H1 (cell line): Measurements from ENCODE around the gene ZDHHC1. TPM values are rescaled to one million over a fixed set of nuclear protein-coding genes. Genes with fewer than 3 reads are reported as not detected.

Experiments
- CTCF ChIA-PET: fragments of 300-600 bp; sonication (Branson Sonifier 250); formaldehyde crosslinking; loops from one replicate; lab custom pipeline; 2021; ENCODE audit not compliant: partially characterized antibody; lab: Charles Lee
- POLR2A ChIA-PET: fragments of 300-600 bp; sonication (Branson Sonifier 250); formaldehyde crosslinking; loops from one replicate; lab custom pipeline; 2021; ENCODE audit warnings: inconsistent platforms; ENCODE audit not compliant: partially characterized antibody; lab: Charles Lee
- DNase-seq, 2 experiments: peaks; one replicate each; pipeline versions ENCODE4 v3.0.0 to v3.0.0-alpha.2; 2010 to 2022; ENCODE audit warnings: low spot score in 2 of 2, low read depth in 1 of 2, mixed read lengths in 1 of 2
- FAIRE-seq: peaks from 2 replicates; lab custom pipeline; 2011; peaks lifted over from hg19 to GRCh38; lab: Jason Lieb, UNC
- H2AFZ ChIP-seq: 2 replicates; pipeline ENCODE4 v1.8.1; 2012; ENCODE audit warnings: low read length, inconsistent platforms
- H2AK5ac ChIP-seq: 2 replicates; pipeline ENCODE4 v1.6.1; 2013; ENCODE audit warnings: low read depth, low read length
- H2BK120ac ChIP-seq: replicated peaks from 2 replicates; pipeline ENCODE3; 2013; ENCODE audit warnings: low read depth, low read length, inconsistent platforms
- H2BK12ac ChIP-seq: 2 replicates; pipeline ENCODE4 v1.6.1; 2013; ENCODE audit warnings: low read depth, low read length
- H2BK15ac ChIP-seq: 2 replicates; pipeline ENCODE4 v1.6.1; 2013; ENCODE audit warnings: low read length
- H2BK20ac ChIP-seq: 2 replicates; pipeline ENCODE4 v1.6.1; 2013; ENCODE audit warnings: low read length
- H2BK5ac ChIP-seq: 2 replicates; pipeline ENCODE4 v1.6.1; 2013; ENCODE audit warnings: low read depth, low read length
- H3K14ac ChIP-seq: 2 replicates; pipeline ENCODE4 v1.6.1; 2013; ENCODE audit warnings: inconsistent platforms; ENCODE audit not compliant: insufficient read length
- H3K18ac ChIP-seq: 2 replicates; pipeline ENCODE4 v1.6.1; 2013; ENCODE audit warnings: low read length; ENCODE audit errors: extremely low read depth
- H3K23ac ChIP-seq: 2 replicates; pipeline ENCODE4 v1.6.1; 2013; ENCODE audit warnings: inconsistent platforms; ENCODE audit not compliant: insufficient read length
- H3K23me2 ChIP-seq: 2 replicates; pipeline ENCODE4 v1.6.1; 2013; ENCODE audit warnings: low read depth, low read length
- H3K27ac ChIP-seq: 2 replicates; pipeline ENCODE4 v1.6.1; 2011; ENCODE audit warnings: low read depth, low read length, inconsistent platforms
- H3K27me3 ChIP-seq, 4 experiments: replicated peaks in 1 of 4; 1 replicate in 1 of 4; 2 replicates in 3 of 4; pipeline versions ENCODE4 v1.6.1 to v1.8.1; 2011 to 2013; ENCODE audit warnings: low read length in 3 of 4, mild to moderate bottlenecking in 3 of 4, inconsistent platforms in 2 of 4, mixed read lengths in 2 of 4, moderate library complexity in 1 of 4; ENCODE audit not compliant: control insufficient read depth in 3 of 4, insufficient read depth in 3 of 4; ENCODE audit errors: extremely low read depth in 1 of 4
- H3K36me3 ChIP-seq, 4 experiments: 2 replicates each; pipeline versions ENCODE4 v1.6.1 to v1.8.1; 2011 to 2013; ENCODE audit warnings: mild to moderate bottlenecking in 4 of 4, low read length in 3 of 4, moderate library complexity in 2 of 4, control low read depth in 1 of 4, inconsistent platforms in 1 of 4; ENCODE audit not compliant: insufficient read depth in 4 of 4, control insufficient read depth in 2 of 4
- H3K4ac ChIP-seq: replicated peaks from 2 replicates; pipeline ENCODE3; 2013; ENCODE audit warnings: low read length, low read depth, mixed read lengths, inconsistent platforms; ENCODE audit not compliant: insufficient read length
- H3K4me1 ChIP-seq, 4 experiments: replicated peaks in 1 of 4; 1 replicate in 1 of 4; 2 replicates in 3 of 4; pipeline versions ENCODE4 v1.6.1 to v1.8.1; 2011 to 2013; ENCODE audit warnings: low read length in 3 of 4, inconsistent platforms in 2 of 4, mixed read lengths in 1 of 4; ENCODE audit not compliant: insufficient read depth in 4 of 4, control insufficient read depth in 3 of 4
- H3K4me2 ChIP-seq, 2 experiments: 2 replicates each; pipeline versions ENCODE4 v1.6.1 to v1.8.1; 2011 to 2013; ENCODE audit warnings: low read depth in 2 of 2, low read length in 2 of 2, control low read depth in 1 of 2, inconsistent platforms in 1 of 2, mild to moderate bottlenecking in 1 of 2; ENCODE audit not compliant: insufficient read depth in 1 of 2
- H3K4me3 ChIP-seq, 4 experiments: fragments of 200-600, 300-600 bp in 1 of 4; sonication (generic), shearing (Covaris generic), sonication (Bioruptor Twin) in 1 of 4; 2 replicates each; pipeline versions ENCODE4 v1.5.1 to v1.8.1; 2011 to 2016; ENCODE audit warnings: low read length in 4 of 4, low read depth in 3 of 4, control low read depth in 2 of 4, inconsistent platforms in 2 of 4, mild to moderate bottlenecking in 2 of 4, mixed read lengths in 1 of 4, moderate library complexity in 1 of 4; ENCODE audit not compliant: insufficient read depth in 2 of 4; ENCODE audit errors: extremely low read depth in 1 of 4
- H3K56ac ChIP-seq: replicated peaks from 2 replicates; pipeline ENCODE3; 2013; ENCODE audit warnings: low read depth, mild to moderate bottlenecking, mixed read lengths, low read length, inconsistent platforms; ENCODE audit not compliant: insufficient read length
- H3K79me1 ChIP-seq: 2 replicates; pipeline ENCODE4 v1.6.1; 2013; ENCODE audit warnings: low read depth, low read length, control low read depth
- H3K79me2 ChIP-seq, 2 experiments: 2 replicates each; pipeline versions ENCODE4 v1.6.1 to v1.8.1; 2012 to 2013; ENCODE audit warnings: low read length in 2 of 2, mild to moderate bottlenecking in 2 of 2, inconsistent platforms in 1 of 2; ENCODE audit not compliant: insufficient read depth in 2 of 2, control insufficient read depth in 1 of 2
- H3K9ac ChIP-seq, 4 experiments: replicated peaks in 1 of 4; 1 replicate in 1 of 4; 2 replicates in 3 of 4; pipeline versions ENCODE4 v1.6.1 to v1.8.1; 2011 to 2013; ENCODE audit warnings: low read depth in 3 of 4, low read length in 3 of 4, control low read depth in 2 of 4, mild to moderate bottlenecking in 2 of 4, moderate library complexity in 2 of 4, inconsistent platforms in 1 of 4; ENCODE audit errors: extremely low read depth in 1 of 4
- H3K9me3 ChIP-seq, 2 experiments: 2 replicates each; pipeline versions ENCODE4 v1.6.1 to v1.8.1; 2012 to 2013; ENCODE audit warnings: mild to moderate bottlenecking in 2 of 2, moderate library complexity in 2 of 2, control low read depth in 1 of 2, inconsistent platforms in 1 of 2, low read depth in 1 of 2, low read length in 1 of 2, mixed read lengths in 1 of 2; ENCODE audit not compliant: insufficient read depth in 2 of 2
- H4K20me1 ChIP-seq, 2 experiments: replicated peaks in 1 of 2; 2 replicates each; pipeline versions ENCODE3 to v1.8.1; 2011 to 2013; ENCODE audit warnings: inconsistent platforms in 2 of 2, low read length in 2 of 2, mild to moderate bottlenecking in 1 of 2; ENCODE audit not compliant: insufficient read depth in 2 of 2, control insufficient read depth in 1 of 2
- H4K5ac ChIP-seq: 2 replicates; pipeline ENCODE4 v1.6.1; 2013; ENCODE audit warnings: low read length, low read depth, mixed read lengths, inconsistent platforms; ENCODE audit not compliant: insufficient read length
- H4K8ac ChIP-seq: 2 replicates; pipeline ENCODE4 v1.8.0; 2013; ENCODE audit warnings: mild to moderate bottlenecking, moderate library complexity, low read length, inconsistent platforms; ENCODE audit not compliant: insufficient read depth; ENCODE audit errors: extremely low read depth
- H4K91ac ChIP-seq: replicated peaks from 2 replicates; pipeline ENCODE3; 2013; ENCODE audit warnings: low read length, mixed read lengths, inconsistent platforms; ENCODE audit not compliant: insufficient read length
- CBX8 ChIP-seq: fragments of 300-800, 300-1000 bp; sonication (generic); IDR thresholded peaks from 2 replicates; pipeline ENCODE4 v1.7.1; 2016; ENCODE audit warnings: low read depth, low read length, borderline replicate concordance
- CTBP2 ChIP-seq: IDR thresholded peaks from 2 replicates; pipeline ENCODE4 v1.7.0; 2011; ENCODE audit warnings: borderline replicate concordance, mild to moderate bottlenecking, moderate library complexity, mixed read lengths, low read length; ENCODE audit not compliant: insufficient read depth, insufficient read length
- EGR1 ChIP-seq: IDR thresholded peaks from 2 replicates; pipeline ENCODE4 v1.6.1; 2011; ENCODE audit warnings: low read depth, low read length, borderline replicate concordance
- JUN ChIP-seq: IDR thresholded peaks from 2 replicates; pipeline ENCODE4 v1.6.1; 2011; ENCODE audit warnings: low read depth, mild to moderate bottlenecking, improper control_type of control experiment, low read length
- JUND ChIP-seq: IDR thresholded peaks from 2 replicates; pipeline ENCODE4 v1.6.1; 2011; ENCODE audit warnings: mild to moderate bottlenecking, improper control_type of control experiment, low read length
- KDM5A ChIP-seq: fragments of 200-600 bp; IDR thresholded peaks from 2 replicates; pipeline ENCODE4 v1.7.1; 2012; ENCODE audit warnings: mild to moderate bottlenecking, low read length, inconsistent platforms, mixed read lengths
- MAFK ChIP-seq: IDR thresholded peaks from 2 replicates; pipeline ENCODE4 v1.6.1; 2012; ENCODE audit warnings: low read depth, mild to moderate bottlenecking, improper control_type of control experiment, low read length
- PHF8 ChIP-seq: fragments of 200-600 bp; sonication (generic); conservative IDR thresholded peaks from 2 replicates; pipeline ENCODE4 v1.7.1; 2012; ENCODE audit warnings: low read depth, mild to moderate bottlenecking, inconsistent platforms, low read length, moderate library complexity
- RNF2 ChIP-seq: fragments of 200-900, 300-1000 bp; sonication (generic); IDR thresholded peaks from 2 replicates; pipeline ENCODE4 v1.7.1; 2016; ENCODE audit warnings: borderline replicate concordance, low read depth, mild to moderate bottlenecking, antibody characterized with exemption, low read length; ENCODE audit not compliant: poor library complexity, severe bottlenecking; ENCODE audit errors: missing control alignments
- SAP30 ChIP-seq: fragments of 300-600 bp; sonication (generic); IDR thresholded peaks from 2 replicates; pipeline ENCODE4 v1.7.1; 2012; ENCODE audit warnings: low read length, moderate library complexity, mild to moderate bottlenecking, inconsistent platforms; ENCODE audit not compliant: insufficient read depth, insufficient replicate concordance
- SRF ChIP-seq: IDR thresholded peaks from 2 replicates; pipeline ENCODE4 v1.6.1; 2011; ENCODE audit warnings: mild to moderate bottlenecking, low read depth, low read length, moderate library complexity
- TCF12 ChIP-seq: IDR thresholded peaks from 2 replicates; pipeline ENCODE4 v1.6.1; 2011; ENCODE audit warnings: low read depth, mild to moderate bottlenecking, low read length
- TEAD4 ChIP-seq: IDR thresholded peaks from 2 replicates; pipeline ENCODE4 v1.6.1; 2012; ENCODE audit warnings: low read depth, low read length, inconsistent platforms, mixed read lengths
- YY1 ChIP-seq: IDR thresholded peaks from 2 replicates; pipeline ENCODE4 v1.6.1; 2011; ENCODE audit warnings: low read depth, mild to moderate bottlenecking, low read length
- WGBS, 2 experiments: shearing (Covaris generic) in 1 of 2; methylation state at CpG; one replicate each; pipeline versions ENCODE4 v1.1.6 to v1.1.7; 2013 to 2015; ENCODE audit warnings: low lambda C conversion rate in 2 of 2, mixed read lengths in 2 of 2, inconsistent platforms in 1 of 2, low coverage in 1 of 2, missing lambda C conversion rate in 1 of 2; ENCODE audit not compliant: insufficient replicate concordance in 2 of 2, insufficient coverage in 1 of 2, insufficient read length in 1 of 2; ENCODE audit errors: extremely low coverage in 1 of 2, missing lambda C conversion rate in 1 of 2; 5-methylcytosine and 5-hydroxymethylcytosine counted together
- polyA plus RNA-seq, 7 experiments: library from polyadenylated mRNA; depleted of rRNA in 3 of 7; stranded (reverse) in 5 of 7; unstranded in 2 of 7; fragments of >200 nt in 5 of 7; fragments of 200-250 nt in 2 of 7; gene quantifications; 1 replicate in 5 of 7; 2 replicates in 1 of 7; 4 replicates in 1 of 7; pipeline versions ENCODE4 v1.2.1 to v1.2.3, GENCODE V29; 2011 to 2013; ENCODE audit warnings: missing spikeins in 2 of 7, mixed read lengths in 2 of 7
- total RNA-seq: library from RNA; stranded (reverse); fragmentation: NEBNext Ultra II Directional; extraction: Animal tissue kit (Norgen Biotek cat#: 25700); gene quantifications from 2 replicates; pipeline ENCODE4 v1.2.1, GENCODE V29; 2021

ZDHHC1 gene
- total and polyA plus RNA-seq, 2 of the 8 experiments (the other 6 are each of a cell fraction or from before 2014, with no cell fraction given): 3.1 to 4.9 TPM

DNA sequence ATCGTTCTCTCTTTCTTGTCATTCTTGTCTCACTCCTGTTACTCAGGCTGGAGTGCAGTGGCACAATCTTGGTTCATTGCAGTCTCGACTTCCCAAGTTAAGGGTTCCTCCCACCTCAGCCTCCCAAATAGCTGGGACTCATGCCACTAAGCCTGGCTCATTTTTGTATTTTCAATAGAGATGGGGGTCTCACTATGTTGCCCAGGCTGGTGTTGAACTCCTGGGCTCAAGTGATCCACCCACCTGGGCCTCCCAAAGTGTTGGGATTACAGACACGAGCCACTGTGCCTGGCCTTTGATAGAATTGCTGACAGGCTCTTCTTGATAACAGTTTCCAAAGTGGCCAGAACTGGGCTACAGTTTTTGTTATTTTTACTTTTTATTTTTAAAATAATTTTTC, 55.2 kb downstream of the ZDHHC1 start:
- no peaks in the 10 kb centered on the region for H4K20me1 ChIP-seq
- H3K23ac ChIP-seq: no peak overlapping the region
- H3K79me1 ChIP-seq: no peaks in the 10 kb centered on the region
- no peaks in the 10 kb centered on the region for H3K79me2 ChIP-seq
- DNase-seq (no peak), FAIRE-seq (no peak)
- H2BK12ac ChIP-seq: no peak overlapping the region
- no peak overlapping the region for H2BK15ac ChIP-seq
- H3K56ac ChIP-seq: no peak overlapping the region
- H3K9me3 ChIP-seq: no peaks in the 10 kb centered on the region
- no peak overlapping the region for H3K4ac ChIP-seq
- no peak overlapping the region for H3K18ac ChIP-seq
- no peaks in the 10 kb centered on the region; a peak in 1 of 7 replicates for H3K27me3 ChIP-seq
- no peaks in the 10 kb centered on the region for H3K36me3 ChIP-seq
- H3K23me2 ChIP-seq: no peaks in the 10 kb centered on the region
- no peak overlapping the region for H4K8ac ChIP-seq
- WGBS, 2 experiments: 79% methylated on average over 3 of the region's 3 CpGs; no CpG with 5 or more reads in 1 of the 2 experiments
- H3K14ac ChIP-seq: no peak overlapping the region
- no peak overlapping the region for H2BK5ac ChIP-seq
- H3K27ac ChIP-seq: no peak overlapping the region
- H2AK5ac ChIP-seq: no peak overlapping the region
- no peak overlapping the region for H4K5ac ChIP-seq
- H3K4me2 ChIP-seq: no peak overlapping the region
- ChIA-PET POLR2A (no interaction called here), CTCF (interaction anchor here (1.9 kb wide), 1 partner anchor 12 kb away, joined by 4 read pairs; no protein-coding TSS in a partner anchor)
- no peak overlapping the region for H2BK120ac ChIP-seq
- no peaks in the 10 kb centered on the region for H3K4me1 ChIP-seq
- H3K9ac ChIP-seq: no peak overlapping the region
- no peak overlapping the region for H2AFZ ChIP-seq
- H3K4me3 ChIP-seq: no peak overlapping the region
- no peak overlapping the region for H2BK20ac ChIP-seq
- no peak overlapping the region for H4K91ac ChIP-seq
- no peak for TF ChIP-seq JUND
- no peak for TF ChIP-seq JUN
- no peak for TF ChIP-seq KDM5A
- TF ChIP-seq TEAD4: no peak
- TF ChIP-seq EGR1: no peak
- no peak for TF ChIP-seq MAFK
- no peak for TF ChIP-seq SRF
- TF ChIP-seq RNF2: no peak
- TF ChIP-seq PHF8: no peak
- TF ChIP-seq CTBP2: no peak
- no peak for TF ChIP-seq CBX8
- TF ChIP-seq SAP30: no peak
- no peak for TF ChIP-seq YY1
- no peak for TF ChIP-seq TCF12
